ENCODE measurements around the gene PTPA.

Gene PTPA

GRCh38 chr9:129197978-129198318 lies 86.7 kb downstream of the PTPA start:
- Histone ChIP-seq H3K4me3 (ENCODE audit: low read length) (no peak overlapping the region), H3K36me3 (replicated peaks; ENCODE audit: insufficient read depth, low read length) (no peaks in the 10 kb centered on the region), H3K9ac (ENCODE audit: low read length) (no peak overlapping the region), H3F3A (ENCODE audit: insufficient read depth, low read length) (no peaks in the 10 kb centered on the region), H3K9me3 (replicated peaks; ENCODE audit: insufficient read depth, low read length) (no peaks in the 10 kb centered on the region), H3K4me1 (ENCODE audit: low read length) (peaks cover 3% of the 10 kb centered on the region; the same call in 1 of the 2 replicates), H3K9me2 (replicated peaks; ENCODE audit: insufficient read depth, low read length) (no peaks in the 10 kb centered on the region), H3K4me2 (ENCODE audit: low read depth, low read length) (no peak overlapping the region), H3K27me3 (replicated peaks; ENCODE audit: insufficient read depth, low read length) (peaks cover 17% of the 10 kb centered on the region), H4K20me1 (ENCODE audit: insufficient read depth, low read length) (no peaks in the 10 kb centered on the region), H2AFZ (ENCODE audit: low read length) (no peak overlapping the region), H3K27ac (ENCODE audit: low read length) (no peak overlapping the region), H3K79me2 (ENCODE audit: low read length) (no peaks in the 10 kb centered on the region)
- no peak for DNase-seq
- no peak for TF ChIP-seq CTCF (IDR thresholded peaks at IDR 0.05; ENCODE audit: low read length)
- TF ChIP-seq EZH2 (optimal IDR thresholded peaks at IDR 0.05; ENCODE audit: low read depth, low read length) = no peak
- TF ChIP-seq EZH2phosphoT487 (IDR thresholded peaks at IDR 0.05; ENCODE audit: low read length) = no peak
